Left colon (tissue), 2 donors: ENCODE measurements around the gene NPFF. TPM values are rescaled to one million over a fixed set of nuclear protein-coding genes. Genes with fewer than 3 reads are reported as not detected.
A peak's percentile ranks its signal among the peaks of the same experiment; 100 is the strongest.

Source experiments
- ATAC-seq: fragments of 200-7000 bp; cut with Tn5 transposase; one replicate; pipeline ENCODE4 v1.9.1; 2020; ENCODE audit warnings: mild to moderate bottlenecking, moderate library complexity
- DNase-seq, 2 donors: peaks; one replicate each; pipeline ENCODE4 v3.0.0-alpha.2; 2020
- intact Hi-C, 2 donors: fragments of 100-400 bp; cut with DNase I in 1 of 2; cut with micrococcal nuclease in 1 of 2; formaldehyde crosslinking; loops; one replicate each; pipeline versions ENCODE4 v1.11.2 to v1.14.0; 2022; cut with DNase I, micrococcal nuclease
- total RNA-seq, 2 donors: library from RNA; stranded (reverse); fragmentation: NEBNext Ultra II Directional; extraction: Animal tissue kit (Norgen Biotek cat#: 25700); gene quantifications; one replicate each; pipeline ENCODE4 v1.2.1, GENCODE V29; 2021
- donor health status: DM: no; HTN: no; CAD: no.
- donor health status: DM: yes; HTN: yes; CAD: no.

NPFF gene
- total RNA-seq, 2 donors from 2014 or later: not detected

DNA sequence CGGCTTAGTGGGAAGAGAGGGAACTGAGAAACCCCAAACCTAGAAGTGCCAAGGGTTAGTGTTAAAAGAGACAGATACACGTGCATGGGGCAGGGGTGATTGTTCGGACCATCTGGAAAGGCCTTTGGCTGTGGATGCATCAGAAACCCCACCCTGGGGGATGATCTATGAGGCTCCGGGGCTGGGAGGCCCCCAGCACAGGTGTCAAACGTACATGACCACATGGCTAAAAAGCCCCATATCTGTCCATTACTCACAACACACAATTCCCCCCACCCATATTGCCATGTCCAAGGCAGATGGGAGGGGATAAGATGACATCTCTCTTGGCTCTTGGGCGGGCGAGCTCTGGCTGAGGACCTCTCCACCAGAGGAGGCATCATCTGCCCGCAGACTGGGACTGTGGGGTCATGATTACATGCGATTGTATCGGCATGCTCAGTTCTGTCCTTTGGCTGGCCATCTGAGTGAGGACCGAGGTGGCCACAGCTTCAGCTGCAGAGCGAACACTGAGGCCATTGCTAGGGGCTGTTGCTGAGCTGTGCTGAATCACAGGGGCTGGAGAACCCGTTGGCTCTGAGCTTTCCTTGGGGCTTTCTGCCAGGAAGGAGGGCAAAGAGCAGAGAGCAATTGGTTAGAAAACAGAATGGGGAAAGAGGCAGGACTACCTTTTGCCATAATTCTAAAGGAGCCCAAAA lies 9.6 kb upstream of the NPFF start:
- ATAC-seq (no peak), DNase-seq (no peak)
- intact Hi-C loops: no loop called here

DNA sequence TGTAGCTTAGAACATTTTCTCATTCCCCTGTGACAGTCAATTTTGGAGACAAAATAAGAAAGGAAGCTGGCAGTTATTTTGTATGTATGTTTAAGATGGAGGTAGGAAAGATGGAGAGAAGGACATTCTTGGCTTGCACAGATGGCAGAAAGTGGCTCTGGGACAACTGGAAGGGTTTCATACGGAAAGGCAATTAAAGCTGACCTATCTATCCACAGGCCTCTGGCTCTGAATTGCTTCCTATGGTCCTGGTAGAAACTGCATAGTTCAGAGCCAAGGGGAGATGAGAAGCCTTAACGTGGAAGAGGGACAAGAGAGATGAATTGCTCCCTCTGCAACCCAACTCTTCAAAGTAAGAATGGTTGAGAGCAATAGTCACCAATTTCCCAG lies 8.0 kb upstream of the NPFF start:
- intact Hi-C loops: no loop called here
- ATAC-seq (no peak), DNase-seq (no peak)

DNA sequence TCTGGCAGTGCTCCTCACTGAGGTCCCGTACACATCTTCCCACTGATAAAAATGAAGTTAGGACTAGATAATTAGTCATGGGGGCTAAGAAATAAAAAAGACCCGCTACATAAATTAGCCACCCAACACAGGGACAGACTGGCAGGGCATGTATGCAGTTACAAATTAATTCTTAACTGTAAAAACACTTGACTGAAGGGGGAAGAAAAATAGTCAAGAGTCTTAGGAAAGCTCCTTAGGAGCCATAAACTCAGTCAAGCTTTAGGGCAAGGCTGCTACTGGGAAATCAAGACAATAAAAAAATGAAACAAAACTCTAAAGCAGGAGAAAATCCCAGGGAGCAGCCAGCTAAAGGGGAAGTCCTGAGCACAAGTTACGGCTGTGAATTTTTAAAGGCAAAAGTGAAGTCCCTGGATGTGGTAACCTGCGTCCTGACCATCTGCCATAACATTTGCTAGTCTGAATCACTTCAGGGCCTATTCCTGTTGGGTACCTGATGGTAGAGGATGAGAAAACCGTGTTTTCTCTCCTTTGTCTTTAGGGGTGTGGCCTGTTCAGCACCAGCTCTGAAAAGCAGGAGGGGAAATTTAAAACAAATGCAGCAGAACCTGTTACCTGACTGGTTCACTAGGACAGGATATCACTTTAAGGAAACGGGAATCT lies 7.5 kb upstream of the NPFF start:
- ATAC-seq (no peak), DNase-seq (no peak)
- intact Hi-C loops: no loop called here

DNA sequence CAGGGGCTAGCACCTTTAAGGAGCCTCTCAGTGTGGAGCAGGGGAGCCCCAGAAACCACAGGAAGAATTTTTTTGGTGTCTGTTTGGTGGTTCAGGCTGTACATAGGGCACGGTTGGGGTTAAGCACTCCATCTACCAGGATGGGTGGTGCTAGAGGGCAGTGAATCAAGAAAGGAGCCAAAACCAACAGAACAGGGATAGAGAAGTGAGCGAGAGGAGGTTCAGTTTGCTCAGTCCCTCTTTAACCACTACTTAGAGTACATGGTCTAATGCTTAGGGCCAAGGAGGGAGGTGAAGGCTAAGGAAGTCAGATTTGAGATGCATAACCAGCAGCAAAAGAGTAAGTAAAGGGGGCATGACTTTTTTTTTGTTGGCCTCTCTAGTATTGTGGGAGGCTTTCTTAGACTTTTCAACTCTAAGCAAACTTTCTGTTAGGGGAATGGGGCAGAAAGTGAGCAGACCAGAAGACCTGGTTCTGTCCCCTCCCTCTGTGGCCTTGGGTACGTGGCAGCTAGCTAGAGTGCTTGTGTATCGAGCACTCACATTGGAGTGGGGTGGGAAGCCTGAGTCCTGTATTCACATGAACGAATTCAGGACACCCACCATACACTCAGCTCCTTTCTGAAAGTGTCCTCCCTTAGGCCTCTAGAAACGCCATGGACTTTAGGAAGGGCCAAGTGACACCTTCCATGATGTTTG lies 6.6 kb upstream of the NPFF start:
- ATAC-seq: no peak
- intact Hi-C loops: no loop called here

DNA sequence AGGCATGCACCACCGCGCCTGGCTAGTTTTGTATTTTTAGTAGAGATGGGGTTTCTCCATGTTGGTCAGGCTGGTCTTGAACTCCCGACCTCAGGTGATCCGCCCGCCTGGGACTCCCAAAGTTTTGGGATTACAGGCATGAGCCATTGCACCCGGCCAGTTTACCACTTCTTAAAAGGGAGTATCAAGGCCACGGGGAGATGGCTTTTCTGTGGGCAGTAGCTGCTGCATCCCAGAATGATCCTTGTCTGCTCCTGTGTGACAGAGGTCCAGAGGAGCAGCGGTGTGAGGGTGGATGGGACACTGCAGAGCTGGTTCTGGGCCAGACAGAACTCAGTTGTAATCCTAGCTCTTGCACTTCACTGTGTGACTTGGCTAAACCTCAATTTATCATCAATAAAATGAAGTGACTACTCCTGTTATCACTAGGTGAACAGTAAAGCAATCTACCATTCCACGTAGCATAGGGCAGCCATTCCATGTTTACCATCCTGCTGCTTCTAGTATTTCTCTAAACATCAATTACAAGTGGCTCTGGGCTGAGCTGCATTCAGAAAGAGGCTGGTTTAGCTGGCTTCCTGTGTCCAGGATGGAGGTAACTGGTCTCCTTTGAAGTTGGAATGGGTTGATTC lies 3.0 kb upstream of the NPFF start:
- intact Hi-C loops: no loop called here
- DNase-seq: no peak

More for the DNA sequence above, 6.6 kb upstream of the NPFF start:
- no peak for DNase-seq

GRCh38 chr12:53508534-53509170 lies 1.4 kb upstream of the NPFF start:
- peak; percentile 84 for ATAC-seq
- intact Hi-C loops: loop anchor here in 1 of 2 donors (10.0 kb wide), 1 partner anchor 164 kb away; no protein-coding TSS in a partner anchor
- DNase-seq: peak; percentile 73 to 88

More for the DNA sequence above, 3.0 kb upstream of the NPFF start:
- peak; percentile 32 for ATAC-seq

GRCh38 chr12:53507603-53507885 lies 260 bp upstream of the NPFF start:
- no peak for ATAC-seq
- DNase-seq: no peak
- intact Hi-C loops: loop anchor here in 1 of 2 donors (10.0 kb wide), 1 partner anchor 163 kb away; no protein-coding TSS in a partner anchor

DNA sequence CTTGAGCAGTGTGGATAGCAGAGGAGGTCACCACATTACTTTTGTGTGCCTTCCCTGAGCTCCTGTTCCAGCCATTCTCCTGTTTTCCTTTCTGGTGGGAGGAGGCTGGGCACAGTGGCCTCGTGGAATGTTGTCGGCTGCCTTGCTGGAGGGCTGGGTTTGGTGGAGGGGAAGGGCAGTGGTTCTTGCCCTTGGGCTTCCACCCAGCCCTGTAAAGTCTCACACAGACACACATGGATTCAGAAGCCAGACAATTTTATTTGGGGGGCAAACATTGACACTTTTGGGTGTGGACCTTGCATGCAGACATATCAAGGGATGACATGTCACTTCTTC lies 866 bp downstream of the NPFF start:
- intact Hi-C loops: loop anchor here in 1 of 2 donors (10.0 kb wide), 1 partner anchor 162 kb away; no protein-coding TSS in a partner anchor
- ATAC-seq: no peak
- DNase-seq: no peak

DNA sequence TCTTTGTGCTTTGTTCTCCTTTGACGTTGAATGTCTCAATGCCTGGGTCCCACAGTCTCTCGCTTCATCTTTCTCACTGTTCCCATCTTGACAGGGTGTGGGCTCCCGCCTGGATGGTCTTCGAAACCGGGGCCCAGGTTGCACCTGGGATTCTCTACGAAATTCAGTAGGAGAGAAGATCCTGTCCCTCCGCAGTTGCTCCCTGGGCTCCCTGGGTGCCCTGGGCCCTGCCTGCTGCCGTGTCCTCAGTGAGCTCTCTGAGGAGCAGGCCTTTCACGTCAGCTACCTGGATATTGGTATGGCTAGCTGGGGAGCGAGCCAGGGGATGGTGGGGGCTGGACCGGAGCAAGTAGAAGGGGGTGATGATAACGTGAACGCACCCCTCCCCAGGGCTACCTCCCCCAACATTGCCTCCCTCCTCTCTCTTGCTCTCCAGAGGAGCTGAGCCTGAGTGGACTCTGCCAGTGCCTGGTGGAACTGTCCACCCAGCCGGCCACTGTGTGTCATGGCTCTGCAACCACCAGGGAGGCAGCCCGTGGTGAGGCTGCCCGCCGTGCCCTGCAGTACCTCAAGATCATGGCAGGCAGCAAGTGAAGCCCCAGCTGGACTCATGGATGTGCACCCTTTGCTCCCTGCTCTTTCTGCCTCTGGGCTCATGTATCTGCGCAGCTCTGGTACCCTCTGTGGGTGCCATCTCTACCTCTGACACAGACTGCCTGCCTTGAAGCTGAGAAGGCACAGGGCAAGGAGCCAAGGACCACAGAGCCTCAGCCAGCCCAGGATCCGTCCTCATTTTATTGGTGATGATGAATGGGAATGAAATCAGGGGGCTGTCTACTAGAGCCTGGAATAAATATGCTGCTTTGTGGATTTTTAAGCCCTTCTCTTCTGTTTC lies 1.5 kb downstream of the NPFF start:
- ATAC-seq (no peak), DNase-seq (no peak)
- intact Hi-C loops: loop anchor here in 1 of 2 donors (10.0 kb wide), 1 partner anchor 161 kb away; no protein-coding TSS in a partner anchor

- intact Hi-C loops: loop anchor here in 1 of 2 donors (10.0 kb wide), 1 partner anchor 160 kb away; no protein-coding TSS in a partner anchor
- ATAC-seq: no peak
- no peak for DNase-seq
These were observed 2.2 kb downstream of the NPFF start for GRCh38 chr12:53505086-53505485.

DNA sequence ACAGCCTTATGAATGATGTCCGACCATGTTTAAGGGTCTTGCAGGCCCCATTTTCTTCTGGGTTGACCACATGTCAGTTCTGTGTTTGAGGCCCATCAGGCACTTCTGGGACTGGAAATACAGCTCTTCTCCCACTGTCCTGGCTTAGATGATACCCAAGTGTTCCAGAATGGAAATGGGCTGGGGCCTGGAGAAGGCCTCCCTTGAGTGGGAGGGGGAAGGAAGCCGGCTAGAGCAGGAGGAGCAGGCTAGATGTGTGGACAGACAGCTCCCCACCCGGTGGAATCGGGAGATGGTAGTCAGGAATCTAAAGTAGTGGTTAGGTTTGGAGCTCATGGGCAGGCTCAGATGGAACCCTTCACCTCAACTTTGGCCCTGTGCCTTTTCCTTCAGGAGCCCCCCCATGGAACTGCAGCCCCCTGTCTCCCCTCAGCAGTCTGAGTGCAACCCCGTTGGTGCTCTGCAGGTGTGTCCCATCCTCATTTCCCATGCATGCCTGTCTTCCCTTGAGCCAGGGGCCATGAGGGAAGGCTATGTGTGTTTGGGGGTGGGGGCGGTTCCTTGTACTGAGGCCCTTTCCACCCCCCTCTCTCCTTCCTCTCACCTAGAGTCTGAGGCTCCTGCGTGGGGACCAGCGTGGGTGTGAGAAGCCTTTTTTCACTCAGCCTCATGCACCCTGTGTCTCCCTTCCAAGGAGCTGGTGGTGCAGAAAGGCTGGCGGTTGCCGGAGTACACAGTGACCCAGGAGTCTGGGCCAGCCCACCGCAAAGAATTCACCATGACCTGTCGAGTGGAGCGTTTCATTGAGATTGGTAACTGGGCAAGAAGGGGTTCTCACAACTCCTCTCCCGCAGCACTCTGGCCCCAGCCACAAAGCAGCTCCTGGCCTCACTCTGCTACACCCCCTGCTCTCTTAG lies 3.0 kb downstream of the NPFF start:
- no peak for ATAC-seq
- DNase-seq: no peak
- intact Hi-C loops: loop anchor here in 1 of 2 donors (10.0 kb wide), 1 partner anchor 159 kb away; no protein-coding TSS in a partner anchor

- DNase-seq (no peak), ATAC-seq (no peak)
- intact Hi-C loops: loop anchor here in 1 of 2 donors (10.0 kb wide), 1 partner anchor 158 kb away; no protein-coding TSS in a partner anchor
These were observed 4.1 kb downstream of the NPFF start for GRCh38 chr12:53502983-53503728.

- no peak for ATAC-seq
- intact Hi-C loops: loop anchor here in 1 of 2 donors (10.0 kb wide), 1 partner anchor 158 kb away; no protein-coding TSS in a partner anchor
- DNase-seq: no peak
These were observed 5.0 kb downstream of the NPFF start for GRCh38 chr12:53502331-53502730.

DNA sequence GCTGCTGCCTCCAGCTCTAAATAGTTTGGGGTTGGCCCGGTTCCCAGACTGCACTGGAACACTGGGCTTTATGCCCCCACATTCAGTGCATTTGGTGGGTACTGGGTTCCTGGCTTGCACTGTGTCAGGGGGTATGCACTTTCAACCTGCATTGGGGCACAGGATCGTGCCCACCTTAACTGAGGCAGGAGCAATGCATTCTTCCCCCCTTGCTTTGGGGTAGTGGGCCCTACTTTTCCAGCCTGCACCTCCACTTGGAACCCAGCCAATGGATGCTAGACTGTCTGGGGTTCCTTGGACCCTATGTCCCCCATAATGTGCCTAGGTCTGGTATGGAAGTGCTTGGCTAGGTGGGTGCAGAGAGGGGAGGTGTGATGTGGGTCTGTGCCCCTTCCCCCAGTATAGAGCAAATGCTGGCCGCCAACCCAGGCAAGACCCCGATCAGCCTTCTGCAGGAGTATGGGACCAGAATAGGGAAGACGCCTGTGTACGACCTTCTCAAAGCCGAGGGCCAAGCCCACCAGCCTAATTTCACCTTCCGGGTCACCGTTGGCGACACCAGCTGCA lies 5.6 kb downstream of the NPFF start:
- ATAC-seq (no peak), DNase-seq (peak in 1 of 2 donors; percentile 51)
- intact Hi-C loops: loop anchor here in 1 of 2 donors (10.0 kb wide), 1 partner anchor 157 kb away; no protein-coding TSS in a partner anchor

DNA sequence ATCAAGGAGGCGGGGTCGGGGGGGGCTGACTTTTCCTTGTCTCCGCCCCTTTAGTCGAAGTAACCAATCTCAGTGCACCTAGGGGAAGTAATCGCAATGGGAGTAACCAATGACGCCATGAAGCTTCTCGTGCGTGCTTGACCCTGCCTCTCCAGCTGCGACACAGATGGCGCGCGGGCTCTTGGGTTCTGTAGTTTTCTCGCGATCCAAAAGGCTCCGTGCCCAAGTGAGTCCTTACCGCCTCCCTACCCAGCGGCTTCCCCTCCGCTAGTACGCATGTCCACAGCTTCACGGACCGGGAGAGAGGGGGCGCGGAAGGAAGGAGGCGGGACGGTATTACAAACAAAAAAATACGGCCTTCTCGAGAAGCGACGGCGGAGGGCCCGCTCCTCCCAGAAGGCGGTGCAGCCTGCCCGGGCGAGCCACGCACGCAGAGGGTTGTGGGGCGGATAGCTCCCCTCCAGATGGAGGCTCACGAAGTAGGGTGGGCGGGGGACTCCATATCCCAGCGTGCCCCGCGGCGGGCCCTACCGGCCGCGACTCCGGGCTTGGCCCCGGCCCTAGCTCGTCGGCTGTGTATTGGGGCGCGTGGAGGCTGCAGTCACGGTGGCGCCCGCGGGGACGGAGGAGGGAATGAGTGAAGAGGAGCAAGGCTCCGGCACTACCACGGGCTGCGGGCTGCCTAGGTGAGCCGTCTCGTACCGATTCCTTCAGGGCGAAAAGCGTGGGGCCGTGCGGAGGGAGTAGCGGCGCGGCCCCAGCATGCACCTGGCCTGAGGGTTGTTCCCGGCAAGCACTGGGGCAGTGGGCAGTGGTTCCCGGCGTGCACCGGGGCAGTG lies 6.3 kb downstream of the NPFF start, which contains the start of gene TARBP2:
TSS of gene TARBP2 (plus strand) at position 508 of the 839 bp plus-strand sequence. CDS start at position 634, 126 bp downstream.
- intact Hi-C loops: loop anchor here in 1 of 2 donors (10.0 kb wide), 1 partner anchor 156 kb away; no protein-coding TSS in a partner anchor
- peak; percentile 99 for DNase-seq

More for the DNA sequence above, 6.3 kb downstream of the NPFF start, which contains the start of gene TARBP2:
- ATAC-seq: peak; percentile 82
